AG09319 (cell line): ENCODE data around the gene ELOVL7.
"Not testable (repeated sequence)": the region's sequence is repeated elsewhere in the genome, so short reads cannot be mapped to it uniquely, and the experiment has no call there.

Experiments
- DNase-seq: peaks from one replicate; pipeline ENCODE4 v3.0.0-alpha.2; 2010; ENCODE audit warnings: low read depth; ENCODE audit errors: extremely low read depth
- TF ChIP-seq, protein P1 (sequence below): IDR thresholded peaks from 2 replicates; pipeline ENCODE4 v1.5.1; 2011; ENCODE audit warnings: low read depth, mild to moderate bottlenecking, inconsistent platforms, low read length, moderate library complexity

ELOVL7 gene

DNA sequence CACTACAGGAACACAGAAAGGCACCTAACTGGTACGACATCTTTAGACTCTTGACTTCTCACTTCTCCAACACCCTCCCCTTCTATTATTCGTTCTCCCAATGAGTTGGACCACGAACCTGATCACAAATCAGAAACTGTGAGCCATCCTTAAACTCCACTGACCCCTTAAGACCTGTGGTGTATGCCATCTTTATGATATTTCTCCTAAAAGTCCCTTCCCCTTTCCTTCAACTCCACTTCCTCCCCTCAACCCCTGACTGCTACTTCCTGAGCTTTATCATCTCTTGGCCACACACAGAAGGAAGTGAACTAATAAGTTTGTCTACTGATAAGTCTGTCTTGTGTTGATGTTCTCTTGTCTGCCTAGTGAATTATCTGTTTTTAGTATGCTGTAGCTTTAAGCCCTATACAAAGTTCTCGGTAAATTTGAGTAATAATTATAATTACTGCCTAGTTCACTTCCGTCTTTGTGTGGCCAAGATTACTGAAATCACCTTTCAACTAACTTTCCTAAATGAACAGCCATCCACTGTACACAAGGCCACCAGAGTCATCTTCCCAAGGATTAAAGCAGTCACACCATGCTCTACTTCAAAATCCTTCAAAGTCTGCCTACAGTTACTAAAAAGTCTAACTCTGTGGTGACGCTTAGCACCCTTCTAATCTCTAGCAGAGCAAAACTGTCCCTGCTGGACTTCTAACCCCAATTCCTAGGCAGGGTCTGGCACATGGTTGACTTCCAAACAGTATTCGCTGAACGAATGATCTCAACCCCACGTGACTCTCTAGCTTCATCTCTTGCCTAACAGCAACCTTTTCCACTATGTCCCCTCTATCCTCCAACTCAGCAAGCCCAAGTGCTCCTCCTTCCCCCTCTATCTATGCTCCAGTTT lies 23.2 kb downstream of the ELOVL7 start:
- no peak for DNase-seq
- TF ChIP-seq, protein P1, sequence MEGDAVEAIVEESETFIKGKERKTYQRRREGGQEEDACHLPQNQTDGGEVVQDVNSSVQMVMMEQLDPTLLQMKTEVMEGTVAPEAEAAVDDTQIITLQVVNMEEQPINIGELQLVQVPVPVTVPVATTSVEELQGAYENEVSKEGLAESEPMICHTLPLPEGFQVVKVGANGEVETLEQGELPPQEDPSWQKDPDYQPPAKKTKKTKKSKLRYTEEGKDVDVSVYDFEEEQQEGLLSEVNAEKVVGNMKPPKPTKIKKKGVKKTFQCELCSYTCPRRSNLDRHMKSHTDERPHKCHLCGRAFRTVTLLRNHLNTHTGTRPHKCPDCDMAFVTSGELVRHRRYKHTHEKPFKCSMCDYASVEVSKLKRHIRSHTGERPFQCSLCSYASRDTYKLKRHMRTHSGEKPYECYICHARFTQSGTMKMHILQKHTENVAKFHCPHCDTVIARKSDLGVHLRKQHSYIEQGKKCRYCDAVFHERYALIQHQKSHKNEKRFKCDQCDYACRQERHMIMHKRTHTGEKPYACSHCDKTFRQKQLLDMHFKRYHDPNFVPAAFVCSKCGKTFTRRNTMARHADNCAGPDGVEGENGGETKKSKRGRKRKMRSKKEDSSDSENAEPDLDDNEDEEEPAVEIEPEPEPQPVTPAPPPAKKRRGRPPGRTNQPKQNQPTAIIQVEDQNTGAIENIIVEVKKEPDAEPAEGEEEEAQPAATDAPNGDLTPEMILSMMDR = no peak

DNA sequence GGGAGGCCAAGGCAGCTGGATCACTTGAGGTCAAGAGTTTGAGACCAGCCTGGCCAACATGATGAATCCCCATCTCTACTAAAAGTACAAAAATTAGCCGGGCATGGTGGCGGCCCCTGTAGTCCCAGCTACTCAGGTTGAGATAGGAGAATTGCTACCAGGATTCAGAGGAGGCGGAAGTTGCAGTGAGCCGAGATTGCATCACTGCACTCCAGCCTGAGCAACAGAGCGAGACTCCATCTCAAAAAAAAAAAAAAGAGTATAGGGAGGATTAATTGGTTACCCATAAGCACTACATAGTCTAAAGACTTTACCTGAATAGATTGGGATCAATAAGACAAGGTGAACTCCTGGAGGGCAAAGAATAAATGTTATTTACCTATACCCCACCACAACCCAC lies 27.9 kb downstream of the ELOVL7 start:
- DNase-seq = not testable (repeated sequence)

DNA sequence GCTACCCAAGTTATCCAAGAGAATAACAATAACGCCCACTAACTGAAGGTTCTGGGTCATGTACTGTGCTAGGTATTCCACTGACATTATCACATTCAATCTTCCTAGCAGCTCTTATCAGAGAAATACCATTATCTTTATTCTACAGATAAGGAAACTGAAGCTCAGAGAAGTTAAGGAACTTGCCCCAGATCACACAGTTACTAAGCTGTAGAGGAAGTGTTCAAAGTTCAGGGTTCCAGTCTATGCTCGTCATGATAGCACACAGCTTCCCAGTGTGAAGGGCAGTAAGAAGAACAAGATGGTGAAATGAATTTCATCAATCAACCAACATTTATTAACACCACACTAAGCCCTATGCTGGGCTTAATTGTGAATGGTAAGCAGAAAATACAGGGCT lies 29.6 kb downstream of the ELOVL7 start:
- TF ChIP-seq, protein P1 = no peak
- DNase-seq = no peak

DNA sequence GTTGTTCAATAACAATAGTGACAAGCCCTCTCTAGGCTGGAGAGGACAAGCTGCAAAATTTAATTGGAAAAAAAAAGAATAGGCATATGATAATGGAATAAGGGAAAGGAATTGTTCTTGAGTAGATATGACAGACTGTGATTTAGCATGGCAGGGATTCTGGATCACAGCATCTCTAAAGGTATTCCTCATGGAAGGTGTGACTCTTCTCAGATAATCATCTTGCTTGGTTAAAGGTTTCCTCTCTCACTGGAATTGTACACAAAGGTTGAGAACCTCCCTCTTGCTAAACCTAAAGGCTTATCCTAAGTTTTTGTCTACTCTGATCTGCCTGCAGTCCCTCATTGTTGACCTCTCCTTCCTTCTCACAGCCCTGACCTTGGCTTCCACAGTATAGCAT lies 31.6 kb downstream of the ELOVL7 start:
- no peak for DNase-seq
- TF ChIP-seq, protein P1 = no peak

DNA sequence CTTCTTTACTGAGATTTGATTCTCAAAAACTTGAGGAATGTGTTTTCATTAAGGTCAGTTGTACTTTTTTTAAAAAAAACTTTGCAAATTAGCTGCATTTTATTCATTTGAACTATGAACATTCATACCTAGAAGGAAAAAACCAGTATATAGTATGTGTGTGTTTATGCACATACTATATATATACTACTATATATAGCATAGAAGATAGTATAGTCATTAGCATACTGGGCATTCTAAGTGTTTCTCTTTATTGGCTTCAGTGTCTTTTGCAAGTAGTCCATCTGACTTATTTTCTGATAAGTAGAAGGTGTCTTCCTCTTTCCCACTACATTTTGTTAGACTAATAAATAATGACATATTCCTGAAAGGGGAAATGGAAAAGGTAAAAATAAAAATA lies 33.0 kb downstream of the ELOVL7 start:
- no peak for DNase-seq
- TF ChIP-seq, protein P1 = no peak

DNA sequence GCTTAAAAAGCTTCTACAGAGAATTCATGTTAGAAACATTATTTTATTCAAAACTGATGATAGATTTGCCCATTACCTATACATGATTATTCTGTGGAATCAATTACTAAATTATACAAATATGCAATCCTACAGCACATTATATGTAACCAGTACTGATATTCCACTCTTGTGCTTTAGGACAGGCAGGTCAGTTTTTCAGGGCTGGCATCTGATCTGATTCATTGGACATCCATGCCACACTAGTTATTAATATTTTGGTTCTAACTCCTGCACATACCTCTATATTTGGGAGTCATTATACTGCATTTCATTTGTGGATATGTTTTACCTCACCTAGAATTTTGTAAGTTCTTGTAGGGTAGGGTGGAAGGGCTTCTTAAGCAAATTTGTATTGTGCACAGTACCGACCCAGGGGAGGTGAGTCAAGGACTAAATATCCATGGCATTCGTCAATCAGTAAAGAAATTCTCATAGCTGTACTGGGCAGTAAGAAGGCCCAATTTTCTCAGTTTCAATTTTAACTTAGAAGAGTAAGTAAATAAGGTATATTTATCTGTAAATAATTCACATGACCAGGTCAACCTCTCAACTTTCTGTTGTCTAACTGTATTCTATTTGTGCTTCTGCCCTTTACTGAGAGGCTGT lies 33.5 kb downstream of the ELOVL7 start:
- no peak for DNase-seq
- TF ChIP-seq, protein P1 = no peak

DNA sequence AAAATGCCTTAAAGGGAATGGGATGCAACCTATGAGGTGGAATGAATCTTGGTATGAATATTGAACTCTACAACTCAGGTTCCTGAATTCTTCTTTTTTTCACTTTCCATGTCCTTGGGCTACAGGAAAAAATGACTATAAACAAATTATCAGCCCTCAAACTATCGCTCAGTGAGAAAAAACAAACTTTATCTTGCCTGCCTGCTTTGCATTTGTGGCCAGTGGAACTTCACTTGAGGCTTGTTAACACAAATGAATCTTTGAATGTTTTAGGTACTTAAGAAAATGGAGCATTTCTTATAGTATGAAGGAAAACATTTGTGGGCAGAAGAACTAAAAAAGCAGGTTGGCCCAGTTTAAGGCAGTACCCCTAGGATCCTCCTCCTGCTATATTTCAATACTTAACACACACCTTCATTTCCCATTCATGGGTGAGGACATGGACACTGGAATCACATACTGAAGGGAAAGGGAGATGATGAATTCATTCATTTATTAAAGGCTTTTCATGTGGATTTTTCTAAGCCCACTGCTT lies 34.1 kb downstream of the ELOVL7 start:
- no peak for DNase-seq
- TF ChIP-seq, protein P1 = no peak
